HEK293 (cell line): Measurements from ENCODE around the gene COMMD10.

Source experiments
- CTCF ChIA-PET: fragments of 350-600 bp; formaldehyde crosslinking; extraction: SDS; loops from one replicate; lab custom pipeline; 2021; ENCODE audit warnings: antibody characterized with exemption; lab: Yijun Ruan, JAX
- POLR2A ChIA-PET: fragments of 300-600 bp; formaldehyde crosslinking; extraction: SDS; loops from one replicate; lab custom pipeline; 2020; ENCODE audit warnings: antibody characterized with exemption, inconsistent platforms; lab: Yijun Ruan, JAX
- H3K27ac ChIP-seq: fragments of 200-500 bp; sonication (Bioruptor generic); 2 replicates; pipeline ENCODE4 v1.5.1; 2014; ENCODE audit warnings: low read depth, low read length, control low read depth, inconsistent platforms; ENCODE audit errors: extremely low read depth
- H3K36me3 ChIP-seq, 2 experiments: fragments of 200-500 bp in 1 of 2; sonication (Bioruptor generic) in 1 of 2; 1 replicate in 1 of 2; 2 replicates in 1 of 2; pipeline ENCODE4 v1.5.1; 2014 to 2017; ENCODE audit warnings: inconsistent platforms in 2 of 2, low read length in 2 of 2; ENCODE audit not compliant: control insufficient read depth in 2 of 2, insufficient read depth in 1 of 2
- H3K4me1 ChIP-seq: fragments of 200-500 bp; sonication (Bioruptor generic); 2 replicates; pipeline ENCODE4 v1.5.1; 2014; ENCODE audit warnings: mild to moderate bottlenecking, low read length, inconsistent platforms; ENCODE audit not compliant: control insufficient read depth, insufficient read depth
- H3K4me3 ChIP-seq: 2 replicates; pipeline ENCODE4 v1.5.1; 2011; ENCODE audit warnings: low read depth, mild to moderate bottlenecking, control low read depth, low read length, moderate library complexity
- H3K9me3 ChIP-seq: fragments of 200-500 bp; sonication (Bioruptor generic); 2 replicates; pipeline ENCODE4 v1.5.1; 2014; ENCODE audit warnings: low read depth, low read length, inconsistent platforms; ENCODE audit not compliant: control insufficient read depth, insufficient read depth
- GLI2 ChIP-seq: fragments of 450-650 bp; formaldehyde crosslinking; IDR thresholded peaks from 2 replicates; pipeline ENCODE4; 2017; ENCODE audit warnings: missing biosample characterization, missing genetic modification characterization, low read depth, borderline replicate concordance
- GLIS1 ChIP-seq: fragments of 450-650 bp; formaldehyde crosslinking; IDR thresholded peaks from 2 replicates; pipeline ENCODE4 v1.5.1; 2016; ENCODE audit warnings: missing biosample characterization, missing genetic modification characterization
- KLF7 ChIP-seq: fragments of 450-650 bp; formaldehyde crosslinking; IDR thresholded peaks from 2 replicates; pipeline ENCODE4 v1.5.1; 2016; ENCODE audit warnings: missing biosample characterization, missing genetic modification characterization, borderline replicate concordance
- SCRT2 ChIP-seq: fragments of 450-650 bp; formaldehyde crosslinking; IDR thresholded peaks from 2 replicates; pipeline ENCODE4 v1.5.1; 2016; ENCODE audit warnings: missing biosample characterization, missing genetic modification characterization
- ZBTB20 ChIP-seq: fragments of 450-650 bp; formaldehyde crosslinking; IDR thresholded peaks from 2 replicates; pipeline ENCODE4 v1.5.1; 2016; ENCODE audit warnings: missing biosample characterization, missing genetic modification characterization
- ZNF112 ChIP-seq: fragments of 450-650 bp; formaldehyde crosslinking; IDR thresholded peaks from 2 replicates; pipeline ENCODE4 v1.5.0; 2017; ENCODE audit warnings: missing biosample characterization, missing genetic modification characterization
- ZNF16 ChIP-seq: fragments of 450-650 bp; formaldehyde crosslinking; IDR thresholded peaks from 2 replicates; pipeline ENCODE4 v1.5.1; 2016; ENCODE audit warnings: low read depth, missing biosample characterization, missing genetic modification characterization
- ZNF354C ChIP-seq: fragments of 450-650 bp; formaldehyde crosslinking; IDR thresholded peaks from 2 replicates; pipeline ENCODE4 v1.5.1; 2016; ENCODE audit warnings: missing biosample characterization, missing genetic modification characterization, low read depth, borderline replicate concordance
- ZNF433 ChIP-seq: fragments of 450-650 bp; formaldehyde crosslinking; IDR thresholded peaks from 2 replicates; pipeline ENCODE4 v1.5.1; 2016; ENCODE audit warnings: missing biosample characterization, missing genetic modification characterization, low read depth
- ZNF560 ChIP-seq: fragments of 450-650 bp; formaldehyde crosslinking; IDR thresholded peaks from 2 replicates; pipeline ENCODE4 v1.5.1; 2017; ENCODE audit warnings: missing biosample characterization, missing genetic modification characterization, borderline replicate concordance
- ZNF660 ChIP-seq: fragments of 450-650 bp; IDR thresholded peaks from 2 replicates; pipeline ENCODE4 v1.5.1; 2018; ENCODE audit warnings: missing biosample characterization, mild to moderate bottlenecking, missing genetic modification characterization
- ZNF670 ChIP-seq: fragments of 450-650 bp; formaldehyde crosslinking; IDR thresholded peaks from 2 replicates; pipeline ENCODE4 v1.5.1; 2016; ENCODE audit warnings: missing biosample characterization, missing genetic modification characterization, low read depth
- ZNF701 ChIP-seq: fragments of 450-650 bp; formaldehyde crosslinking; IDR thresholded peaks from 2 replicates; pipeline ENCODE4 v1.5.1; 2016; ENCODE audit warnings: missing biosample characterization, missing genetic modification characterization
- ZNF792 ChIP-seq: fragments of 450-650 bp; formaldehyde crosslinking; IDR thresholded peaks from 2 replicates; pipeline ENCODE4 v1.5.1; 2016; ENCODE audit warnings: missing biosample characterization, missing genetic modification characterization
- TF ChIP-seq, protein P1 (sequence below): fragments of 450-650 bp; formaldehyde crosslinking; IDR thresholded peaks from 2 replicates; pipeline ENCODE4 v1.5.1; 2016; ENCODE audit warnings: missing biosample characterization, missing genetic modification characterization, borderline replicate concordance
- TF ChIP-seq, protein P2 (sequence below): fragments of 450-650 bp; formaldehyde crosslinking; IDR thresholded peaks from 2 replicates; pipeline ENCODE4 v1.5.1; 2017; ENCODE audit warnings: missing biosample characterization, missing genetic modification characterization
- TF ChIP-seq, protein P3 (sequence below): fragments of 450-650 bp; formaldehyde crosslinking; IDR thresholded peaks from 2 replicates; pipeline ENCODE4 v1.5.1; 2017; ENCODE audit warnings: missing biosample characterization, missing genetic modification characterization
- TF ChIP-seq, protein P4 (sequence below): fragments of 450-650 bp; formaldehyde crosslinking; conservative IDR thresholded peaks from 2 replicates; pipeline ENCODE4 v1.5.1; 2016; ENCODE audit warnings: low read depth, missing biosample characterization, missing genetic modification characterization

The COMMD10 gene

DNA sequence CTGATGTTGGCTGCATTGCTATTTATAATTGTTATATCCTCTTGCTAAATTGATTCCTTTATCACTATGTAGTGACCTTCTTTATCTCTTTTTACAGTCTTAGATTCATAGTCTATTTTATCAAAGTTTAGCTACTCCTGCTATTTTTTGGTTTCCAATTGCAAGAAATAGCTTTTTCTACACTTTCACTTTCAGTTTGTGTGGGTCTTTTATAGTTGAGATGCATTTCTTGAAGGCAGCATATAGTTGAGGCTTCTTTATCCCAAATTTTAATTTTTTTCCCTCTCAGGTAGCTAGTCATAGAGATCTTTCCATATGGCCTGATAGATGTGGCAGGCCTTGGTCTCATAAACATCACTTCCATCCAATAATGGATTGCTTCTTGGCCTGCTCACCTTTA, 228.5 kb downstream of the COMMD10 start:
- TF ChIP-seq, protein P1, sequence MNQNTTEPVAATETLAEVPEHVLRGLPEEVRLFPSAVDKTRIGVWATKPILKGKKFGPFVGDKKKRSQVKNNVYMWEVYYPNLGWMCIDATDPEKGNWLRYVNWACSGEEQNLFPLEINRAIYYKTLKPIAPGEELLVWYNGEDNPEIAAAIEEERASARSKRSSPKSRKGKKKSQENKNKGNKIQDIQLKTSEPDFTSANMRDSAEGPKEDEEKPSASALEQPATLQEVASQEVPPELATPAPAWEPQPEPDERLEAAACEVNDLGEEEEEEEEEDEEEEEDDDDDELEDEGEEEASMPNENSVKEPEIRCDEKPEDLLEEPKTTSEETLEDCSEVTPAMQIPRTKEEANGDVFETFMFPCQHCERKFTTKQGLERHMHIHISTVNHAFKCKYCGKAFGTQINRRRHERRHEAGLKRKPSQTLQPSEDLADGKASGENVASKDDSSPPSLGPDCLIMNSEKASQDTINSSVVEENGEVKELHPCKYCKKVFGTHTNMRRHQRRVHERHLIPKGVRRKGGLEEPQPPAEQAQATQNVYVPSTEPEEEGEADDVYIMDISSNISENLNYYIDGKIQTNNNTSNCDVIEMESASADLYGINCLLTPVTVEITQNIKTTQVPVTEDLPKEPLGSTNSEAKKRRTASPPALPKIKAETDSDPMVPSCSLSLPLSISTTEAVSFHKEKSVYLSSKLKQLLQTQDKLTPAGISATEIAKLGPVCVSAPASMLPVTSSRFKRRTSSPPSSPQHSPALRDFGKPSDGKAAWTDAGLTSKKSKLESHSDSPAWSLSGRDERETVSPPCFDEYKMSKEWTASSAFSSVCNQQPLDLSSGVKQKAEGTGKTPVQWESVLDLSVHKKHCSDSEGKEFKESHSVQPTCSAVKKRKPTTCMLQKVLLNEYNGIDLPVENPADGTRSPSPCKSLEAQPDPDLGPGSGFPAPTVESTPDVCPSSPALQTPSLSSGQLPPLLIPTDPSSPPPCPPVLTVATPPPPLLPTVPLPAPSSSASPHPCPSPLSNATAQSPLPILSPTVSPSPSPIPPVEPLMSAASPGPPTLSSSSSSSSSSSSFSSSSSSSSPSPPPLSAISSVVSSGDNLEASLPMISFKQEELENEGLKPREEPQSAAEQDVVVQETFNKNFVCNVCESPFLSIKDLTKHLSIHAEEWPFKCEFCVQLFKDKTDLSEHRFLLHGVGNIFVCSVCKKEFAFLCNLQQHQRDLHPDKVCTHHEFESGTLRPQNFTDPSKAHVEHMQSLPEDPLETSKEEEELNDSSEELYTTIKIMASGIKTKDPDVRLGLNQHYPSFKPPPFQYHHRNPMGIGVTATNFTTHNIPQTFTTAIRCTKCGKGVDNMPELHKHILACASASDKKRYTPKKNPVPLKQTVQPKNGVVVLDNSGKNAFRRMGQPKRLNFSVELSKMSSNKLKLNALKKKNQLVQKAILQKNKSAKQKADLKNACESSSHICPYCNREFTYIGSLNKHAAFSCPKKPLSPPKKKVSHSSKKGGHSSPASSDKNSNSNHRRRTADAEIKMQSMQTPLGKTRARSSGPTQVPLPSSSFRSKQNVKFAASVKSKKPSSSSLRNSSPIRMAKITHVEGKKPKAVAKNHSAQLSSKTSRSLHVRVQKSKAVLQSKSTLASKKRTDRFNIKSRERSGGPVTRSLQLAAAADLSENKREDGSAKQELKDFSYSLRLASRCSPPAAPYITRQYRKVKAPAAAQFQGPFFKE (tag by site-specific recombination): no peak
- TF ChIP-seq GLIS1 (no peak), ZNF16 (tag by site-specific recombination) (no peak), ZNF112 (tag by site-specific recombination) (no peak), ZNF354C (tag by site-specific recombination) (no peak), ZNF433 (tag by site-specific recombination) (no peak), SCRT2 (tag by site-specific recombination) (no peak), ZNF660 (tag by site-specific recombination) (no peak), GLI2 (tag by site-specific recombination) (no peak), KLF7 (tag by site-specific recombination) (no peak), ZNF670 (tag by site-specific recombination) (no peak), ZNF701 (tag by site-specific recombination) (no peak), ZBTB20 (tag by site-specific recombination) (no peak), ZNF792 (no peak), ZNF560 (tag by site-specific recombination) (no peak)
- TF ChIP-seq, protein P2, sequence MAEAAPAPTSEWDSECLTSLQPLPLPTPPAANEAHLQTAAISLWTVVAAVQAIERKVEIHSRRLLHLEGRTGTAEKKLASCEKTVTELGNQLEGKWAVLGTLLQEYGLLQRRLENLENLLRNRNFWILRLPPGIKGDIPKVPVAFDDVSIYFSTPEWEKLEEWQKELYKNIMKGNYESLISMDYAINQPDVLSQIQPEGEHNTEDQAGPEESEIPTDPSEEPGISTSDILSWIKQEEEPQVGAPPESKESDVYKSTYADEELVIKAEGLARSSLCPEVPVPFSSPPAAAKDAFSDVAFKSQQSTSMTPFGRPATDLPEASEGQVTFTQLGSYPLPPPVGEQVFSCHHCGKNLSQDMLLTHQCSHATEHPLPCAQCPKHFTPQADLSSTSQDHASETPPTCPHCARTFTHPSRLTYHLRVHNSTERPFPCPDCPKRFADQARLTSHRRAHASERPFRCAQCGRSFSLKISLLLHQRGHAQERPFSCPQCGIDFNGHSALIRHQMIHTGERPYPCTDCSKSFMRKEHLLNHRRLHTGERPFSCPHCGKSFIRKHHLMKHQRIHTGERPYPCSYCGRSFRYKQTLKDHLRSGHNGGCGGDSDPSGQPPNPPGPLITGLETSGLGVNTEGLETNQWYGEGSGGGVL (tag by site-specific recombination): no peak
- TF ChIP-seq, protein P3, sequence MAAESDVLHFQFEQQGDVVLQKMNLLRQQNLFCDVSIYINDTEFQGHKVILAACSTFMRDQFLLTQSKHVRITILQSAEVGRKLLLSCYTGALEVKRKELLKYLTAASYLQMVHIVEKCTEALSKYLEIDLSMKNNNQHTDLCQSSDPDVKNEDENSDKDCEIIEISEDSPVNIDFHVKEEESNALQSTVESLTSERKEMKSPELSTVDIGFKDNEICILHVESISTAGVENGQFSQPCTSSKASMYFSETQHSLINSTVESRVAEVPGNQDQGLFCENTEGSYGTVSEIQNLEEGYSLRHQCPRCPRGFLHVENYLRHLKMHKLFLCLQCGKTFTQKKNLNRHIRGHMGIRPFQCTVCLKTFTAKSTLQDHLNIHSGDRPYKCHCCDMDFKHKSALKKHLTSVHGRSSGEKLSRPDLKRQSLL (tag by site-specific recombination): no peak
- TF ChIP-seq, protein P4, sequence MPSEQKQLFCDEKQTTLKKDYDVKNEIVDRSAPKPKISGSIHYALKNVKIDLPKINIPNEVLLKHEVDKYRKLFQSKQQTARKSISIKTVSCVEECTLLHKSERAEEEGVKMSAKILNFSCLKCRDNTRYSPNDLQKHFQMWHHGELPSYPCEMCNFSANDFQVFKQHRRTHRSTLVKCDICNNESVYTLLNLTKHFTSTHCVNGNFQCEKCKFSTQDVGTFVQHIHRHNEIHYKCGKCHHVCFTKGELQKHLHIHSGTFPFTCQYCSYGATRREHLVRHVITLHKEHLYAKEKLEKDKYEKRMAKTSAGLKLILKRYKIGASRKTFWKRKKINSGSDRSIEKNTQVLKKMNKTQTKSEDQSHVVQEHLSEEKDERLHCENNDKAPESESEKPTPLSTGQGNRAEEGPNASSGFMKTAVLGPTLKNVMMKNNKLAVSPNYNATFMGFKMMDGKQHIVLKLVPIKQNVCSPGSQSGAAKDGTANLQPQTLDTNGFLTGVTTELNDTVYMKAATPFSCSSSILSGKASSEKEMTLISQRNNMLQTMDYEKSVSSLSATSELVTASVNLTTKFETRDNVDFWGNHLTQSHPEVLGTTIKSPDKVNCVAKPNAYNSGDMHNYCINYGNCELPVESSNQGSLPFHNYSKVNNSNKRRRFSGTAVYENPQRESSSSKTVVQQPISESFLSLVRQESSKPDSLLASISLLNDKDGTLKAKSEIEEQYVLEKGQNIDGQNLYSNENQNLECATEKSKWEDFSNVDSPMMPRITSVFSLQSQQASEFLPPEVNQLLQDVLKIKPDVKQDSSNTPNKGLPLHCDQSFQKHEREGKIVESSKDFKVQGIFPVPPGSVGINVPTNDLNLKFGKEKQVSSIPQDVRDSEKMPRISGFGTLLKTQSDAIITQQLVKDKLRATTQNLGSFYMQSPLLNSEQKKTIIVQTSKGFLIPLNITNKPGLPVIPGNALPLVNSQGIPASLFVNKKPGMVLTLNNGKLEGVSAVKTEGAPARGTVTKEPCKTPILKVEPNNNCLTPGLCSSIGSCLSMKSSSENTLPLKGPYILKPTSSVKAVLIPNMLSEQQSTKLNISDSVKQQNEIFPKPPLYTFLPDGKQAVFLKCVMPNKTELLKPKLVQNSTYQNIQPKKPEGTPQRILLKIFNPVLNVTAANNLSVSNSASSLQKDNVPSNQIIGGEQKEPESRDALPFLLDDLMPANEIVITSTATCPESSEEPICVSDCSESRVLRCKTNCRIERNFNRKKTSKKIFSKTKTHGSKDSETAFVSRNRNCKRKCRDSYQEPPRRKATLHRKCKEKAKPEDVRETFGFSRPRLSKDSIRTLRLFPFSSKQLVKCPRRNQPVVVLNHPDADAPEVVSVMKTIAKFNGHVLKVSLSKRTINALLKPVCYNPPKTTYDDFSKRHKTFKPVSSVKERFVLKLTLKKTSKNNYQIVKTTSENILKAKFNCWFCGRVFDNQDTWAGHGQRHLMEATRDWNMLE (tag by site-specific recombination): no peak
- no peak overlapping the region for H3K27ac ChIP-seq
- POLR2A ChIA-PET: no interaction called here

More for the DNA sequence above, 228.5 kb downstream of the COMMD10 start:
- CTCF ChIA-PET: no interaction called here
- no peaks in the 10 kb centered on the region for H3K36me3 ChIP-seq
- no peaks in the 10 kb centered on the region for H3K9me3 ChIP-seq
- no peaks in the 10 kb centered on the region for H3K4me1 ChIP-seq
- no peak overlapping the region for H3K4me3 ChIP-seq
